Head of caudate nucleus (tissue), 42 donors: ENCODE measurements around the gene NLGN4X.
A peak's percentile ranks its signal among the peaks of the same experiment; 100 is the strongest.

Experiments used
- DNase-seq, 42 donors: peaks; one replicate each; pipeline versions ENCODE4 v3.0.0 to v3.0.0-alpha.2; 2020 to 2021; ENCODE audit warnings: mixed read lengths in 7 of 42
- intact Hi-C: fragments of 100-400 bp; cut with DNase I; formaldehyde crosslinking; loops from one replicate; pipeline ENCODE4 v1.15.0; 2022

The NLGN4X gene

DNA sequence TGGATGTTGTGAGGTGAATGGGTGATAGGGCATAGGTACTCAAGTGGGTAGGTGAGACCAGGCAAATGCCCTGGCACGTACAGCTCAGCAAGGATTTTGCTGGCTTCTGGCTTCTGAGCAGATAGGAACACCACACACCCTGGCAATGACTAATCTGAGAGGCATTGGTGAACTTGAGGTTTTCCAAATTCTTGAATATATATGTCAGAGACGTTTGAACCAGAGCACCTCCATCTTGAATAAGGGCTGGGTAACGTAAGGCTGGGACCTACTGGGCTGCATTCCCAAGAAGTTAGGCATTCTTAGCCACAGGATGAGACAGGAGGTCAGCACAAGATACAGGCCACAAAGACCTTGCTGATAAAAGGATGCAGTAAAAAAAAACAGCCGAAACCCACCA is 204.5 kb downstream of the NLGN4X start:
- no peak for DNase-seq
- intact Hi-C loops = no loop called here

DNA sequence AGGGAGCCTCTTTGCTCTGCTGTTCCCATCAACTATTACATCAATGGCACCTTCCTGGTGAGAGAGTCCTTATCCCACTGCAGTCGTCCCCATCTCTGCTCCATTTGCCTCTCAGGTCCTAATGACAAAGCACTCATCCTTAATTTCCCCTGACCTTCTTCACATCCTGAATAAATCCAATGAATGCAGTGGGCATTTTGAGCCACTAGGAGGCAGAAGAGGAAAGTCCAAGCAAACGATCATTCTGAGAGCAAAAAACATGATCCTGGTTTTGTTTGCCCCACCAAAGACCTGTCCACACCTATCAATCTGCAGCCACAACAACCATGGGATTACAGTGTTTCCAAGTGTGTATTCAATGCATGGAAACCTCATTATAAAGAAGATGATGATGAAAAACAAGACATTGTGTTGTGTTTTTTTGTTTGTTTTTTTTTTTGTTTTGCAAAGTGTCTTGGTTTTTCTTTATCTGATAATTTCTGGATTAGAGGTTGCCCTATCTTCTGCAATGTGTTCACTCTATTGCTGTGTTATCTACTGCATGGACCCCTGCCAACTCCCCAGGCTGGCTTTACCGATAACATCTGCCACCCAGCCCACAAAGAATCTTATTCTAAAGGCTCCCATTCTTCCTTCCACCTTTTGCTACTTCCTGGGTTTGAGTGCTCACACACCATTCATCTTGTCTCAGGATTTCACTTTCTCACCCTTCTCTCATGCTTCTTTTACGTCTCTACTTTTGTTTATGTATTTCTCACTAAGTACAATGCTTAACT is 207.2 kb downstream of the NLGN4X start:
- intact Hi-C loops = no loop called here
- peak in 29 of 42 donors; percentile 5 to 80 (median 51) for DNase-seq

DNA sequence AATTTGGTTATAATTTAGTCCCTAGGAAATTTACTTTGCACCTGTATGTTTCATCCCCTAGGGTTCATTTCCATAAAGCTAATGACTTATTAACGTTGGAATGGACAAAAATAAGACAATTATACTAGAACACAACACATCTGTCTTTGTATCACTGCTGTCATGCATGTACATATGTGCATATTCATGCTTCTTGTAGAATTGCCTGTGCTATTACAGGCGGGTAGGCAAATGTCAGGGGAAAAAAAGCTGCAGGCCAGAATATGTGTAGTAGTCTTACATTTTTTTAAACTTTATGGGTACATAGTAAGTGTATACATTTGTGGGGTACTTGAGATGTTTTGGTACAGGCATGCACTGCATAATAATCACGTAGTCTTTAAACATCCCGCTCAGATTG is 209.6 kb downstream of the NLGN4X start:
- intact Hi-C loops = no loop called here

DNA sequence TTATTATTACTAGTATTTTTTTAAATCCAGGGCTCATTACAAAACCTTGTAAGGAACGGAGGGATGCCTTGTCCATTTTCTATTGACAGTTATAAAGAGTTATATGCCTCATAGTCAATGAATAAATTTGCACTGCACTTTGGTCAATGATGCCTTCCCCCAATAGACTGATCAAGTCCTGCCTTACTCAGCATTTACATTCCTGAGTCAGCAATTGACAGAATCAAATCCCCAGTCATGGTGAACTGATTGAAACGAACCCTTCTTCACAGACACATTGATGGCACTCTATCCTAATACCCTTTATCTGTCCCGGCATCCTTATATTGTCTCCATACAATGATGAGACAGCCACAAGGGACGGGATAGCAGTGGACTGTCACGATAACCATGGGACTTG is 213.2 kb downstream of the NLGN4X start:
- intact Hi-C loops = no loop called here
- DNase-seq = no peak

More for the DNA sequence above, 209.6 kb downstream of the NLGN4X start:
- no peak for DNase-seq

DNA sequence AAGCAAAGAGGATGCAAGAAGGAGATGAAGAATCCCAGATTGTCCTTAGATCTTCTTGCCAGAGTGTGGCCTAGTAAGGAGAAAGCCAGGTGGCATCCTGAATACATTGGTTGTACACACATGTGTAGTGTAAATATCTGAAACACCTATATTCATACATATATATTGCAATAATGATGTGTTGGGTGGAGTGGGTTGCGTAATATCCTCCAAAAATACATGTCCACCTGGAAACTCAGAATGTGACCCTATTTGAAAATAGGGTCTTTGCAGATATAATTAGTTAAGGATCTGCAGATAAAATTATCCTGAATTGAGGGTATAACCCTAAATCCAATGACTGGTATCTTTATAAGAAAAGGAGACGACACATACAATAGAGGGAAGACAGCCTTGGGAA is 216.3 kb downstream of the NLGN4X start:
- no peak for DNase-seq
- intact Hi-C loops = no loop called here

DNA sequence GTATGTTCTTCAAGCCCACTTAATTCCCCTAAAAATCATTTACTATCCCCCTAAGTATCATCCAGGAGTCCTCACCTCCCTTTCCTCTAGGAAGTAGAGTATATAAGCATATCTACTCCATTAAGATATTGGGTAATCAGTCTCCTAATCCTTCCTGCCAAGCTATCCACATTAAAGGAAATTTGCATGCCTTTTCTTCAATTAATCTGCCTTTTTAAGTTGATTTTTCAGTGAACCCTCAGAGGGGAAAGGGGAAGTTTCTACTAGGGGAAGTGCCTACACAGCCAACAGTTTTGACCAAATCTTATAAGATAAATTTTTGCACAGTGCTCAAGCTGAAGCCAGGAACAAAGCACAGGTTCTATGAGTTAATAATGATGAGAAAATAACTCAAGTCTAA is 222.8 kb downstream of the NLGN4X start:
- DNase-seq = no peak
- intact Hi-C loops = no loop called here

DNA sequence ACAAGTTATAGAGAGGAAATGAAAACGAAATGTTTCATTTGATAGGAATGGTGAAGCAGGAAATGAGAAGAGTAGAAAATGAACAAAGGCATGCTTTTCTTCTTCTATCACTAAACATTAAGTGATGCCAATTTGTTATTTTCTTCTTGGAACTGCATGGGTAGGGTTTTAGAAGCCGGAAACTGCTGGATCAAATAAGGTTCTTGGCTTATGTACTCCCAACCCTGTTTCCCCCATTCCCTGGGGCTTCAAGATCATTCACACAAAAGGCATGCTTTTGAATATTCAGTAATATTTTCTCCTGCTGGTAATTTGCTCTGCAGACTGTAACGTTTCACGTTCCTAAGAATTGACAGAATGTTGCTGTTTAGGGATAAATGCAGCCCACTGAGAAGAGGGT is 224.1 kb downstream of the NLGN4X start:
- no peak for DNase-seq
- intact Hi-C loops = no loop called here

DNA sequence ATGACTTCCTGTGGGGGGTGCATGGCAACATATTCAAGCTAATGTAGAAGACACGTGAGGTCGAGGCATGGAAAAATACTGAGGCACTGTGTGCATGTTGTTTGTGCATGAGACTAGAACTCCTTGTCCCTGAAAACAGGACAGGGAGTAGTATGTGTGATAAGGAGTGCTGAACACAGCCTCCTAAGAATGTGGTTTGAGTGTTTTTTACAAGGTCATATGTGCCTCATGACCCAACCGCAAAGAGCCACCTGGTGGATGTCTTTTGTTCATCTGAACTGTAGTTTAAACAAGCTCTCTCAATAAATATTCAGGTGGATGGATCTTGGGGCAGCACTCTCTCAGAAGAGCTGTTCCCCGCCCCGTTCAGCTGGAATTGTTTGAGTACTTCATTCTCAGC is 226.6 kb downstream of the NLGN4X start:
- DNase-seq = no peak
- intact Hi-C loops = no loop called here

DNA sequence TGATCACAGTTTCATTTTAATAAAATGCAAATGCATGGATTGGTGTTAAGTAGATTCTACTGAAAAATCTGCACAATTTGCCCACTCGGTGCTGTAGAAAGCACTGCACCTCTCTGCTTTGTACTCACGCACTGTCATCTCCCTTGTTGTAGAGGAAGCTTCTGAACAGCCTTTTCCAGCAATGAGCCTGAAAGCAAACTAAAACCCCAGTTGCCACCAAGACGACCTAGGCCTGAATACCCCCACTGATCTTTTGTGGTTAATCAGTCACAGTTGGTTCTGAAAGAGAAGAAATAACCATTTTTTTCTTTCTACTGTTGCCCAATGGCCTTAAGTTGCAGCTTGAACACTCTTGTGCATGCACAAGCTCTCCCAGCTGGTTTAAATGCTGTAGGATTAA is 229.8 kb downstream of the NLGN4X start:
- intact Hi-C loops = no loop called here
- DNase-seq = peak in 8 of 42 donors; percentile 11 to 39 (median 17)

DNA sequence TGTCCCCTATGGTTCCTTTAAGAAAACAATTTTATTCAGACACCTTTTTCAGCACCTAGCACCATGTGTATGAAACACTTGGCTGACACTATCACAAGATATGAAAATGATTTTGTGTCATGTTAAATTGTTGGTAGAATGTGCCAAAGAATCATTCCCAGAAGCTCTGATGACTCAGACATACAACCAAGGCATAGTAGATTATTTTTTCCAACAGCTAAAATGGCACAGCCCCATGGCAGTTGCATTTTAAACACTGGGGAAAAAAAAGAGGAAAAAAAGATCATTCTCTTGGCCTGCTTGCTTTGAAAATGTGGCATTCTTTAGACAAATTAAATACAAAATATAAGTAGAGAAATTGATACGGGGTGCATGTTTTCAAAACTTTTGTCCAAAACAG is 230.2 kb downstream of the NLGN4X start:
- DNase-seq = no peak
- intact Hi-C loops = no loop called here

DNA sequence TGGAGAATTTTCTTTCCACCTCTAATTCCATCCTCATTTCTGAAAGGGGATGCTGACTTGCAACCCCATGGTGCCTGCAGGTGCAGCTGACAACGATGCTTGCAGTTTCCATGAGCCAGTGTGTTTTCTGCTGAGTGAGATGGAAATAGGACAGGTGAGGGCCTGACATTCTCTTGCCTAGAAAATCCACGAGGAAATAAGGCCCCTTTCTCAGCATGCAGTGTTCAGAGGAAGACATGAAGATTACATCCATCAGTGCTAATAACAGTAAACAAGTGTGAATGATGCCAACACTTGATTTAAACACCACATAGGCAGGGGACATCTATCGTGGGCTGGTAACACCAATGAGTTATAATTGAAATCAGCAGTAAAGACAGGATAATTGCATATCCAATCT is 237.3 kb downstream of the NLGN4X start:
- intact Hi-C loops = no loop called here
- no peak for DNase-seq

DNA sequence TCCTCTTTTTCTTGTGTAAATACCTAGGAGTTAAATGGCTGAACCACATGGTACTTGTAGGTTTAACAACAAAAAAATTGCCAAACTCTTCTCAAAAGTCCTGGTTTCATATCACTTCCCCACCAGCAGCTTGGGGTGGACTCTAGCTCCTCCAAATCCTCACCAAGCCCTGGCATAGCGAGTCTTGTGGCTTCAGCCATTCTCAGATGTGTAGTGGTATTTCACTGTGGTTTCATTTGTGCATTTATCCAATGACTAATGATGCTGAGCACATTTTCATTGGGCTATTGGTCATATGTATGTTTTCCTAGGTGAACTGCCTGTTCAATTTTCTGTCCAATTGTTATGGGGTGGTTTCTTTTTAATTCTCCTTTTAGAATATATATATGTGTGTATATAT is 249.3 kb downstream of the NLGN4X start:
- DNase-seq = no peak
- intact Hi-C loops = no loop called here

DNA sequence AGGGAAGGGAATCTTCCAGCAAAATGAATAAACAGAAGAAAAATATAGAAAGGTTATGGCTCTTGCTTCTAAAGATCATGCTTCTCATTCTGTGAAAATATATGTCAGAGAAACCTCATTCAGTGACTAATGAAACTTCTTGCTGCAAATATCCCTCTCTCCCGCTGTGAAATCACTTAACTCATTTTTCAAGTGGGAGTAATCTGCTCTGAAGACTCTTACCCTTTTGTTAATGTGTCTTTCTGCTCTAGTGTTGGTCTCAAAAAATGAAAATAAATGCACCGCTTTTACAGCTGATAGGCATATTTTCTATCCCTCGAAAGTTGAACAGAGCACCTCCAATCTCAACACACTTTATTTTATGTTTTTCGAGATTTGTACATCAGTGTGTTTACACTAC is 252.3 kb downstream of the NLGN4X start:
- no peak for DNase-seq
- intact Hi-C loops = no loop called here

DNA sequence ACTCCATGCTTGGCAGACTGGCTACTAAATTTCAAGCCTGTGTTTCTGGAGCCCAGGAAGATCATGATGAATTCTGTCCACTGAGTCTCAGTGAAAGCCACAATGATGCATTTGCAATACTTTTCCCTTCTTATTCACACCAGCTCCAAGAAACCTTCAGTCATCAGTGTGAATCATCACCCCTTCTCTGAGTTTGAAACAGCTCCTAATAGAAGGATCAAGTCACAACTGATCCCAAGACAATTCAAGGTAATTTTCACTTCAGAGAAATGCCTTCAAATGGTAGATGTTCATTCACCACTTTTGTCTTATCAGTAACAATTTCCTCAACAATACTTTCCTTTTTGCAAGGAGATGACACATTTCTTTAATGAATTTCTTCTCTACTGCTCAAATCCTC is 257.4 kb downstream of the NLGN4X start:
- intact Hi-C loops = no loop called here
- DNase-seq = no peak

DNA sequence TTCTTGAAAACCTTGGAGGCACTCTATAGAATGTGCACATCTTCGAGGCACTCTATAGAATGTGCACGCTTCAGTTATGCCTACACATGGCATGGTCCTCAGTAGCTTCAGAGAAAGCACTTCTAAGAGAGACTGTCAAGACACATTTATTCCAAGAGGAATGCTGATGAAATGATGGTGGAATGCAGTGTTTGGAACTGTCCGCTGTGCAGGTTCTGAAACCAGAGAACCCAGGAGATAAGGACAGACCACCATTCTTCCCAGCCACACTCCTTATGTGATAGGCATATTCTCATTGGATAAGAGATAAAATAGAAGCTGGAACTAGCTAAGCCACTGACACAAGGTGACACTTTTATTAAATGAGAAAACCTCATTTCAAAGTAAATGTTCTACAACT is 263.3 kb downstream of the NLGN4X start:
- no peak for DNase-seq
- intact Hi-C loops = no loop called here

DNA sequence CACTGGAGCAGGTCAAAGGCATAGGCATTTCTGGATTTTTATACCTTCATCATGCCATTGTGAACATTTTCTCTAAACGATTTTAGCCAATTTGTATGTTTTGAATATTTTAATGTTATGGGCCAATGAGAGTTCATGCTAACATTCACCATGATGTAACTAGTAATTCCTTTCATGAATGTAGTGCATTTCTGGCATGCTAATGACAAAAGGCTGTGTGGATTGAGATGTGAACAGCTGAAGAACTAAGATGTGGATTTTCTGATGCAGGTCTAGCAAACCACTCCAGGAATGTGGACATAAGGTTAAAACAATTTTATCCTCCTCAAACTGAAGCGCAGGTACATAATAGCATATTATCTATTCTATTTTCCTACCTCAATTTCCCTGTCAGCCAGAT is 269.4 kb downstream of the NLGN4X start:
- no peak for DNase-seq
- intact Hi-C loops = no loop called here

DNA sequence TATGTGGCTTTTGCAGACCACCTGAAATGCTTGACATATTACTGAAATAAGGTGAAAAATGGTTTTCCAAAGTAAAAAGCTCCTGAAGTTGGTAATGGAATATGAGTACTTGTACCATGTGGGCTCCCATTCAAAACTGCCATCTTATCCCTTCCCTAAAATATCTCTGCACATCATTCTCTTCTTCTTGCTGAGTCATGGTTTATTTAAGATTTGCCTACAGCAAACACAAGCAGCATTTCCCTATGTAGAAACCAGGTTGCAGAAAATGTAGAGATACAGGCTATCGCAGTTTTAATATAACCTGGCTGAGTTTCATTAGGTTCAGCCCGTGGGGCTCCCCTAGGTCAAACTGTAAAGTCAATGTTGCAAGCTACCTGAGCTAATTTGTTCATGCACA is 270.1 kb downstream of the NLGN4X start:
- intact Hi-C loops = no loop called here
- no peak for DNase-seq

DNA sequence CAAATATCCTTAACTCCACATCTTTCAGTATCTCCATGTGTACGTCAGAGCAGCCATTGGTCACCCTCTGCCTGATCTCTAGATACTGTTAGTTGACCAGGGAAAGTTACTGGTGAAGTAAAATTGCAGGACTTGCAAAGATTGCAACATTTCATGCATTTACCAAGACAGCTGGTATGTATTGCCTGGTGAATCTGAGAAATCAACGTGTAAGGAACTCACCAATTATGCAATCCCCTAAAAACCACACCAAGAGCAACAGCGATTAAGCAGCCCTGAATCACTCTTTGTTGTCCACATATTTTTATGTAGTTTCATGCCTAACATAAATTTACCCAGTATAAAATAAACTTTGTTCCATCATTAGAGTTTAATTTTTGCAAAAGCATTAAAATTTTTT is 271.2 kb downstream of the NLGN4X start:
- intact Hi-C loops = no loop called here
- DNase-seq = no peak

DNA sequence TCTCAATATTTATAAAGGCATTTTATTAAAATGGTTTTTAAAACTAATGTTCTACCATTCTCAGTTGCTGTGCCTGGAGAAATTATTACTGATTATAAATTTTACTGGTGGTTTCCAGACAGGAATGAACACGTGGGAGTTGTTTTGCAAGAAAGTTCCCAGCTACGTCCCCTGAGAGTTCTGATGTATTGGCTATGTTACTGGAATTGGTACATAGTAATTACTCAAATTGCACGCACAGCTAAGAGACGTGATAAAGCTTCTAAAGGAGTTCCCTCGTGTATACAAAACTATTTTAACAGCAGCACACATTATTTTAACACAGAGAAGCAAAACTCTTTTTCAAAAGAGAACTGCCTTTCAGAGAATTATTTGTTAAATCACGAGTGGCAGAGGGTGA is 292.2 kb downstream of the NLGN4X start:
- intact Hi-C loops = no loop called here
- DNase-seq = no peak

DNA sequence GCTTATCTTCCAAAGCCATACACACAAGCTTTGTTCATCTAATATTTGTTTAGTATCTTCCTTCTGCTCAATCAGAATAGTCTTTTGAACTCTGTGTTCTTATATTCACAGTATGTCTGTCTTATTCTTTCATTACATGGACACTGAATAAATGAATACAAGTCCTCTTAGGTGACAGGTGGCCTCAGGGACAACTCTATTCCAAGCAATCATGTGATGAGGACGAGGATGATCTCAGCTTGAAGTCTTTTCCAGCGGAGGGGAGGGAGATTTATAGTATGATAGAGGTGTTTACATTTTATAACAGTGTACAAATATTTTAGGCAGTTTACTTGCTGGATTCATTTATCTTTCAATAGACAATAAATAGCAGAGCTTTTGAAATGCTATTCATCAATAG is 300.4 kb downstream of the NLGN4X start:
- intact Hi-C loops = no loop called here
- no peak for DNase-seq

DNA sequence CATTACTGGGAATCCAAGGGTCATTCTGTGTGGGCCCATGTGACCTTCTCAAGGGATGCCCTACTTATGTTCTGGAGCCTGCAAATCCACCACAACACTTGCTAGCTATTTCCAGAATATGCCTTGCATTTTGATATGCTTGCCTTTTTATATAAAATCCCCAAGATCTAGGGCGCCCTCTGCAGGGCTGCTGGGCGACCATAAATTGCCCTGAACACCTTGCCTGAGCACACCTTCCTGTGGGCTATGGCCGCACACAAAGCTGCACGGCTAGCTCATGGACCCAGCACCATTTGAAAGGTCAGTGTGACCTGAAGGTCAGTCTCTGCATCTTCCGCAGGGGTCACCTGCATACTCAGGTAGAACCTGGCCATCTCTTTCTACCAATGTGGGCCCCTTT is 311.7 kb downstream of the NLGN4X start:
- no peak for DNase-seq
- intact Hi-C loops = no loop called here

DNA sequence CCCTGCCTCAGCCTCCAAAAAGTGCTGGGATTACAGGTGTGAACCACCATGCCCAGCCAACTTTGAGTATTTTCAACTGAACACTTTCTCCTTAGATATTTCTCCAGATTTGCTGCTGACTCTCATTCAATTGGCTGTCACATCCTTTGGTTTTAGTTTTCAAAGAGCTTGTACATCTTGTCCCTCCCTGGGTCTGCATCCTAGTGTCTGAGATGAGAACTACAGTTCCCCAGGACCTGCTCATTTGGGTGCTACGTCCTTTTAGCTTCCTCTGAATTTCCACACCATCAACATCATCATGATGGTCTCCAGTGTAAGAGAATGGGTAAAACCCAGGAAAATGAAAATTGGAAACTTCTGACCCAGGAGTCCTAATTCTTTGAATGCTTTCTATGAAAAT is 312.9 kb downstream of the NLGN4X start:
- intact Hi-C loops = no loop called here
- DNase-seq = no peak
